Dermis blood vessel endothelial cell (primary cell): ENCODE results near the gene AQP1. TPM values are rescaled to one million over a fixed set of nuclear protein-coding genes. Genes with fewer than 3 reads are reported as not detected.

Source experiments
- total RNA-seq: library from RNA; depleted of rRNA; stranded (reverse); fragments of >200 nt; gene quantifications from 2 replicates; pipeline ENCODE4 v1.2.3, GENCODE V29; 2014

AQP1 gene
- total RNA-seq, 1 donor from 2014 or later = 147 TPM

Other genes with a start within 250 kb of the AQP1 start
- gene CRHR2, start 229.4 kb upstream of the AQP1 start, total RNA-seq = not detected in 2 replicates
- gene INMT, start 159.7 kb upstream of the AQP1 start, total RNA-seq = 0.05 TPM in 1 of 2 replicates, not detected in the other
- gene MINDY4, start 140.4 kb upstream of the AQP1 start, total RNA-seq = 2.7 and 6.1 TPM in 2 replicates
- 0.09 TPM in 1 of 2 replicates, not detected in the other for gene GHRHR, start 52.1 kb downstream of the AQP1 start, total RNA-seq
- not detected in 2 replicates for gene ADCYAP1R1, start 140.5 kb downstream of the AQP1 start, total RNA-seq